Lower lobe of right lung (tissue), 2 donors: ENCODE results near the gene PKNOX2. TPM values are rescaled to one million over a fixed set of nuclear protein-coding genes. Genes with fewer than 3 reads are reported as not detected.

Experiments used
- ATAC-seq, 2 donors: fragments of 200-7000 bp; cut with Tn5 transposase; one replicate each; pipeline ENCODE4 v1.9.1; 2020 to 2022; ENCODE audit warnings: mild to moderate bottlenecking in 2 of 2, moderate library complexity in 2 of 2
- DNase-seq: peaks from one replicate; pipeline ENCODE4 v3.0.0-alpha.2; 2020
- H3K27ac ChIP-seq: fragments of 200-600 bp; one replicate; pipeline ENCODE4 v1.8.0; 2022
- H3K27me3 ChIP-seq: fragments of 200-600 bp; one replicate; pipeline ENCODE4 v1.8.0; 2022; ENCODE audit warnings: low read depth
- H3K36me3 ChIP-seq: fragments of 200-600 bp; one replicate; pipeline ENCODE4 v1.8.0; 2022; ENCODE audit warnings: mild to moderate bottlenecking
- H3K4me1 ChIP-seq: fragments of 200-600 bp; one replicate; pipeline ENCODE4 v1.8.0; 2022
- H3K4me3 ChIP-seq: fragments of 200-600 bp; one replicate; pipeline ENCODE4 v1.8.0; 2022; ENCODE audit warnings: mild to moderate bottlenecking
- H3K9me3 ChIP-seq: fragments of 200-600 bp; one replicate; pipeline ENCODE4 v1.8.0; 2022
- intact Hi-C: fragments of 100-400 bp; cut with DNase I; formaldehyde crosslinking; loops from one replicate; pipeline ENCODE4 v1.11.0; 2022
- total RNA-seq: library from RNA; stranded (reverse); fragmentation: NEBNext Ultra II Directional; extraction: Animal tissue kit (Norgen Biotek cat#: 25700); gene quantifications from one replicate; pipeline ENCODE4 v1.2.1, GENCODE V29; 2021
- TF ChIP-seq, protein P1 (sequence below): fragments of 200-600 bp; IDR thresholded peaks from one replicate; pipeline ENCODE4 v1.8.0; 2022; ENCODE audit warnings: antibody characterized with exemption, mild to moderate bottlenecking
- donor health status: DM: no; HTN: yes; CAD: no; lungs with severe emphysema.

The PKNOX2 gene
- total RNA-seq, 1 donor from 2014 or later: 14.4 TPM

- no peaks in the 10 kb centered on the region for H3K4me1 ChIP-seq
- no peak overlapping the region for H3K27ac ChIP-seq
- H3K27me3 ChIP-seq: no peaks in the 10 kb centered on the region
- no peak for DNase-seq
- H3K4me3 ChIP-seq: no peak overlapping the region
- intact Hi-C loops: no loop called here
- TF ChIP-seq, protein P1, sequence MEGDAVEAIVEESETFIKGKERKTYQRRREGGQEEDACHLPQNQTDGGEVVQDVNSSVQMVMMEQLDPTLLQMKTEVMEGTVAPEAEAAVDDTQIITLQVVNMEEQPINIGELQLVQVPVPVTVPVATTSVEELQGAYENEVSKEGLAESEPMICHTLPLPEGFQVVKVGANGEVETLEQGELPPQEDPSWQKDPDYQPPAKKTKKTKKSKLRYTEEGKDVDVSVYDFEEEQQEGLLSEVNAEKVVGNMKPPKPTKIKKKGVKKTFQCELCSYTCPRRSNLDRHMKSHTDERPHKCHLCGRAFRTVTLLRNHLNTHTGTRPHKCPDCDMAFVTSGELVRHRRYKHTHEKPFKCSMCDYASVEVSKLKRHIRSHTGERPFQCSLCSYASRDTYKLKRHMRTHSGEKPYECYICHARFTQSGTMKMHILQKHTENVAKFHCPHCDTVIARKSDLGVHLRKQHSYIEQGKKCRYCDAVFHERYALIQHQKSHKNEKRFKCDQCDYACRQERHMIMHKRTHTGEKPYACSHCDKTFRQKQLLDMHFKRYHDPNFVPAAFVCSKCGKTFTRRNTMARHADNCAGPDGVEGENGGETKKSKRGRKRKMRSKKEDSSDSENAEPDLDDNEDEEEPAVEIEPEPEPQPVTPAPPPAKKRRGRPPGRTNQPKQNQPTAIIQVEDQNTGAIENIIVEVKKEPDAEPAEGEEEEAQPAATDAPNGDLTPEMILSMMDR: no peak
- H3K9me3 ChIP-seq: no peaks in the 10 kb centered on the region
- ATAC-seq: no peak
- H3K36me3 ChIP-seq: no peaks in the 10 kb centered on the region
These were observed 129.0 kb downstream of the PKNOX2 start for GRCh38 chr11:125293596-125293995.

GRCh38 chr11:125295931-125296330 lies 131.4 kb downstream of the PKNOX2 start:
- Histone ChIP-seq H3K4me1 (no peaks in the 10 kb centered on the region), H3K36me3 (no peaks in the 10 kb centered on the region), H3K9me3 (no peaks in the 10 kb centered on the region), H3K27ac (no peak overlapping the region), H3K4me3 (no peak overlapping the region), H3K27me3 (no peaks in the 10 kb centered on the region)
- ATAC-seq: no peak
- DNase-seq: no peak
- TF ChIP-seq, protein P1: no peak
- intact Hi-C loops: no loop called here

GRCh38 chr11:125297346-125297915 lies 132.9 kb downstream of the PKNOX2 start:
- Histone ChIP-seq H3K27ac (no peak overlapping the region), H3K4me3 (no peak overlapping the region), H3K36me3 (no peaks in the 10 kb centered on the region), H3K27me3 (no peaks in the 10 kb centered on the region), H3K4me1 (no peaks in the 10 kb centered on the region), H3K9me3 (no peaks in the 10 kb centered on the region)
- ATAC-seq: no peak
- TF ChIP-seq, protein P1: no peak
- DNase-seq: no peak
- intact Hi-C loops: no loop called here

GRCh38 chr11:125299061-125299615 lies 134.6 kb downstream of the PKNOX2 start:
- Histone ChIP-seq H3K4me3 (no peak overlapping the region), H3K4me1 (no peaks in the 10 kb centered on the region), H3K27ac (no peak overlapping the region), H3K36me3 (no peaks in the 10 kb centered on the region), H3K27me3 (no peaks in the 10 kb centered on the region), H3K9me3 (no peaks in the 10 kb centered on the region)
- ATAC-seq: no peak
- intact Hi-C loops: no loop called here
- TF ChIP-seq, protein P1: no peak
- DNase-seq: no peak

- DNase-seq (no peak), ATAC-seq (no peak)
- no peak overlapping the region for H3K4me3 ChIP-seq
- no peaks in the 10 kb centered on the region for H3K27me3 ChIP-seq
- no peaks in the 10 kb centered on the region for H3K9me3 ChIP-seq
- TF ChIP-seq, protein P1: no peak
- intact Hi-C loops: no loop called here
- H3K27ac ChIP-seq: no peak overlapping the region
- H3K36me3 ChIP-seq: no peaks in the 10 kb centered on the region
- no peaks in the 10 kb centered on the region for H3K4me1 ChIP-seq
These were observed 135.3 kb downstream of the PKNOX2 start for GRCh38 chr11:125299821-125300220.
